GM10266 (cell line): Measurements from ENCODE around the gene NUTM1.

Source experiments
- DNase-seq: peaks from one replicate; pipeline ENCODE4 v3.0.0; 2012; ENCODE audit errors: extremely low spot score
- CTCF ChIP-seq: IDR thresholded peaks from 2 replicates; pipeline ENCODE4 v1.5.1; 2012; ENCODE audit warnings: mild to moderate bottlenecking, low read depth; ENCODE audit not compliant: control insufficient read depth, insufficient read depth; ENCODE audit errors: missing control alignments

NUTM1 gene

GRCh38 chr15:34331809-34332208 is 11.3 kb upstream of the NUTM1 start:
- no peak for DNase-seq
- TF ChIP-seq CTCF: no peak

DNA sequence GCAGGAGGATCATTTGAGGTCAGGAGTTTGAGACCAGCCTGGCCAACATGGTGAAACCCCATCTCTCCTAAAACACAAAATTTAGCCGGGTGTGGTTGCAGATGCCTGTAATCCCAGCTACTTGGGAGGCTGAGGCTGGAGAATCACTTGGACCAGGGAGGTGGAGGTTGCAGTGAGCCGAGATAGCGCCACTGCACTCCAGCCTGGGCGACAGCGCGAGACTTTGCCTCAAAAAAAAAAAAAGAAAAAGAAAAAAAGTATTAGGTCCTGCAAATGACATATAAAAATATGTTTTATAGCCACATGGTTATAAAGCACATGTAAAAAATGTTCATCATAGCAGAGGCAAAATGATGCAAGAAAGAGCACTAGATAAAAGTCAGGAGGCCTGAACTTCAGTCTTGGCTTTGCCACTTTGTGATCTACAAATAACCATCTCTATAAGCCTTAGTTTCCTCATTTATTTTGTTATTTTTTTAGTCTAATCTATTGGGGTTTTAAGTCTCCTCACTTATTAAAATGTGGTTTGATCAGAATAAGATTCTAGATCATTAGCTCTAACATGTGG is 10.5 kb upstream of the NUTM1 start:
- TF ChIP-seq CTCF: no peak
- DNase-seq: no peak

DNA sequence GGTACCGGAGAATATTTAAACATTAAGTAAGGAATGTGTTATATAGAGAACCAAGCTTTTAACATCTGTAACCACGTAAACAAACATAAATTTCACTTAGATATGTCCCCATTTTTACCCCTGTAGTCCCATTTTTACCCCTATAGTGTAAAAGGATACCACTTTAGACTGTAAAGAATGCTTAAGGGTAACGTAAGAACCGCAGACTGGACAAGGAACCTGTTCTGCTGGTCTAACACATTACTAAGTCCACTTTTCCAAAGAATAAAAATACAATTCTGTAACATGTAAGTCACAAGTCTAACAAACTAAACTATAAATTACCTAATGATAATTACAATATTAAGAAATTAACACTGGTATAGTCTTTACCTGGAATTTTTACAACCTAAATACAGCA is 8.4 kb upstream of the NUTM1 start:
- DNase-seq: no peak
- no peak for TF ChIP-seq CTCF

DNA sequence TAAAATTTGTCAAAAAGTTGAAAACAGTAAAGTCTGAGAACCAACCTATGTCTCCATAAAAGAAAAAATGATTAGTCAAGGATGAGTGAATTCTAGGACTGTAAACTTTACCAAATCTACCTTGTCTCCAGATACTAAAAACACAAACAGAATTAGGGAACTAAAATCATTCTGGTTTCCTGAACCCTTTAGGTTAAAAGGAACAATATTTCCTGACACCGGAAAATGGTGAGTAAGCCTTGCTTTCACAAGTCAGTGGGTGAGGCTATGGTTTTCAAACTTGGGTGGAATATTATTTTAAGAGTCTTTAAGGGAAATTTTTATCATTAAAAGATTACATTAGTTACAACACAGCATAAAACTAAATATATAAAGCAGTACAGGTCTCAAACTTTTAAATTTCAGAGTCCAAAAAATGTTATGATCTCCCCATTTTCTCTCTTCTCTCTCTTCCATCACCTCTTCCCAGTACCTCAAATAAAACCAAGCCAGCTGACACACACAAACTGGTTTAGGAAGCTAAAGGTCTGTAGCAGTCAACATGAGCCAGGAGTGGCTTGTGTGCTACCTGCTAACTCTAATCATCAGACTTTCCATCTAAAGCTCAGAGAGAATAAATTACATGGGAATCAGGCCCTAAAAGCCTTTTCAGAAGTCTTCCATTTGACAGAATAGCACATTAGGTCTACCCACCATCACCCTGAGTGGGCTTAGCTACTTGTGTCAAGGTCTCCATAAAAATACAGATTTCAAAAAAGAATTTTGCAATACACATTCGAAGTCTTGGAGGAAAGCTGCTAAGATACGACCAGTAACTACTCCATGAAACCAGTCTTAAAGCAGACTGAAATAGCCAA is 7.7 kb upstream of the NUTM1 start:
- no peak for DNase-seq

DNA sequence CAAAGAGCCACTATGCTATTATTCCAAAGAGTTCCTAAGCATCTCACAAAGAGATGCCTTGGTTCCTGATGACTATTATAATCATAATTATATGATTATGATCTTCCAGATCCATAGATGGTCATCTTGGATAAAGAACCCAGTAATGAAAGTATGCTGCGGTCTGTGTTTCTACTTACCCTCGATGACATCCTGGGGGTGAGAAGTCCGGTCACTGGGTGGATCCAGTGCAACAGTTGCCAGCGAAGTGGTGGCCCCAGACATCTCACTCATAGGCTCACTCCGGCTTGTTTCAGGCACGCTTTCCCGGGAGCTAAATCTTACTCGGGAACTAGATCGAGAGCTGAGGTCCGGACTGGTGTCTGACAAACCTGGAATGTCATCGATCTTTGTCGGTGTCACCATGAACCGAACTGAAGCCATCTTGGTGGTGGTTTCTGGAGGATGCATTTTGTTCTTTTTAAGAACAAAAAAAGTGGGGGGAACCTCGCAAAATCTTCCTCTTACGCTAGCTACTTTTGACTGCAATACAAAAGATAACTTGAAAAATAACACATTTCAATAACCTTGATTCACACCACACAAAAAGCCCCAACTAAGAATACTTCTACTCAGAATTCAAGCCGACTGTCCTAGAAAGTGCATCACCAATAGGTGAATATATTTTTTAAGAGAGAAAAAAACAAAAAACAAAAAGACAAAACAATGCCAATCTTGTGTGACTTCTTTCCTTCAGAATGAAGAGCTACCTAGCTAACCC is 6.7 kb upstream of the NUTM1 start:
- no peak for DNase-seq
- TF ChIP-seq CTCF: no peak

More for the DNA sequence above, 7.7 kb upstream of the NUTM1 start:
- TF ChIP-seq CTCF: no peak

GRCh38 chr15:34336991-34337556 is 6.0 kb upstream of the NUTM1 start:
- no peak for TF ChIP-seq CTCF

More at GRCh38 chr15:34336991-34337556, 6.0 kb upstream of the NUTM1 start:
- no peak for DNase-seq
